K562 (cell line): Measurements from ENCODE around the gene GALNT12. TPM values are rescaled to one million over a fixed set of nuclear protein-coding genes. Genes with fewer than 3 reads are reported as not detected.

ENCODE experiments used
- C11orf30 ChIP-seq: fragments of 450-650 bp; IDR thresholded peaks from 2 replicates; pipeline ENCODE4 v1.6.1; 2016; ENCODE audit warnings: low read depth, mild to moderate bottlenecking
- CBX8 ChIP-seq: fragments of 200-600 bp; sonication (generic); IDR thresholded peaks from 2 replicates; pipeline ENCODE4 v1.6.1; 2012; ENCODE audit warnings: borderline replicate concordance, mixed run types, low read depth, mild to moderate bottlenecking, moderate library complexity, mixed read lengths, low read length, control low read depth, inconsistent platforms; ENCODE audit not compliant: poor library complexity, severe bottlenecking; ENCODE audit errors: extremely low read depth
- GTF2A2 ChIP-seq: IDR thresholded peaks from 2 replicates; pipeline ENCODE4 v1.6.1; 2016; ENCODE audit warnings: mild to moderate bottlenecking, missing genetic modification characterization, missing compliant biosample characterization
- HLTF ChIP-seq: fragments of 450-650 bp; IDR thresholded peaks from 2 replicates; pipeline ENCODE4 v1.6.1; 2016
- PHB2 ChIP-seq: fragments of 450-650 bp; IDR thresholded peaks from 2 replicates; pipeline ENCODE4 v1.6.1; 2017; ENCODE audit warnings: low read depth
- SIN3B ChIP-seq: fragments of 450-650 bp; IDR thresholded peaks from 2 replicates; pipeline ENCODE4 v1.6.1; 2017; ENCODE audit warnings: low read depth, mild to moderate bottlenecking, moderate library complexity
- SMAD1 ChIP-seq: fragments of 150-350 bp; IDR thresholded peaks from 2 replicates; pipeline ENCODE4 v1.6.1; 2014; ENCODE audit warnings: low read length, low read depth; ENCODE audit not compliant: partially characterized antibody
- SPI1 ChIP-seq: IDR thresholded peaks from 2 replicates; pipeline ENCODE4 v1.6.1; 2011; ENCODE audit warnings: low read depth, low read length, control low read depth, borderline replicate concordance
- TARDBP ChIP-seq: fragments of 450-650 bp; IDR thresholded peaks from 2 replicates; pipeline ENCODE4 v1.6.1; 2016
- THRAP3 ChIP-seq: fragments of 450-650 bp; IDR thresholded peaks from 2 replicates; pipeline ENCODE4 v1.6.1; 2016; ENCODE audit warnings: mild to moderate bottlenecking, inconsistent platforms, borderline replicate concordance
- TRIM28 ChIP-seq: fragments of 450-650 bp; IDR thresholded peaks from 2 replicates; pipeline ENCODE4 v1.6.1; 2017
- ZNF239 ChIP-seq: fragments of 250-450 bp; sonication (Bioruptor Pico); IDR thresholded peaks from 2 replicates; pipeline ENCODE4 v1.4.0; 2020; ENCODE audit warnings: mild to moderate bottlenecking
- ZNF778 ChIP-seq: fragments of 450-650 bp; formaldehyde crosslinking; IDR thresholded peaks from 2 replicates; pipeline ENCODE4 v1.4.0; 2020; ENCODE audit warnings: mild to moderate bottlenecking, moderate library complexity
- polyA plus RNA-seq, 8 experiments: library from polyadenylated mRNA; depleted of rRNA in 4 of 8; stranded (reverse) in 5 of 8; unstranded in 3 of 8; fragments of >200 nt; fragmentation: Nextera tagmentation in 2 of 8; fragmentation: Illumina TruSeq in 1 of 8; extraction: Ambion mirVana in 2 of 8; extraction: Trizol in 1 of 8; gene quantifications; 2 replicates each; pipeline versions ENCODE4 v1.2.1 to v1.2.3, GENCODE V29; 2011 to 2014; ENCODE audit warnings: inconsistent platforms in 1 of 8, missing spikeins in 1 of 8
- total RNA-seq, 7 experiments: library from RNA; depleted of rRNA in 6 of 7; stranded (reverse); fragments of >200 nt in 6 of 7; fragmentation: Illumina TruSeq in 2 of 7; extraction: Trizol in 2 of 7; gene quantifications; 2 replicates each; pipeline versions ENCODE4 v1.2.1 to v1.2.3, GENCODE V29; 2011 to 2021; ENCODE audit warnings: low replicate concordance in 1 of 7
- TF ChIP-seq, protein P1 (sequence below): fragments of 450-650 bp; formaldehyde crosslinking; IDR thresholded peaks from 2 replicates; pipeline ENCODE4 v1.4.0; 2020; ENCODE audit warnings: mild to moderate bottlenecking, mixed read lengths
- TF ChIP-seq, protein P2 (sequence below): fragments of 450-650 bp; IDR thresholded peaks from 2 replicates; pipeline ENCODE4 v1.6.1; 2016; ENCODE audit warnings: mild to moderate bottlenecking
- TF ChIP-seq, protein P3 (sequence below): fragments of 250-450 bp; sonication (Bioruptor Pico); IDR thresholded peaks from 2 replicates; pipeline ENCODE4 v1.8.0; 2021; ENCODE audit warnings: moderate library complexity, mild to moderate bottlenecking, inconsistent platforms
- TF ChIP-seq, protein P4 (sequence below): sonication (generic); formaldehyde crosslinking; IDR thresholded peaks from 2 replicates; pipeline ENCODE4 v1.8.1; 2023; ENCODE audit warnings: mild to moderate bottlenecking, missing genetic modification reagents

Gene GALNT12
- total and polyA plus RNA-seq, 9 of the 15 experiments (the other 6 are each of a cell fraction or from before 2014, with no cell fraction given), result 29.7 to 82.9 (median 44.2) TPM

DNA sequence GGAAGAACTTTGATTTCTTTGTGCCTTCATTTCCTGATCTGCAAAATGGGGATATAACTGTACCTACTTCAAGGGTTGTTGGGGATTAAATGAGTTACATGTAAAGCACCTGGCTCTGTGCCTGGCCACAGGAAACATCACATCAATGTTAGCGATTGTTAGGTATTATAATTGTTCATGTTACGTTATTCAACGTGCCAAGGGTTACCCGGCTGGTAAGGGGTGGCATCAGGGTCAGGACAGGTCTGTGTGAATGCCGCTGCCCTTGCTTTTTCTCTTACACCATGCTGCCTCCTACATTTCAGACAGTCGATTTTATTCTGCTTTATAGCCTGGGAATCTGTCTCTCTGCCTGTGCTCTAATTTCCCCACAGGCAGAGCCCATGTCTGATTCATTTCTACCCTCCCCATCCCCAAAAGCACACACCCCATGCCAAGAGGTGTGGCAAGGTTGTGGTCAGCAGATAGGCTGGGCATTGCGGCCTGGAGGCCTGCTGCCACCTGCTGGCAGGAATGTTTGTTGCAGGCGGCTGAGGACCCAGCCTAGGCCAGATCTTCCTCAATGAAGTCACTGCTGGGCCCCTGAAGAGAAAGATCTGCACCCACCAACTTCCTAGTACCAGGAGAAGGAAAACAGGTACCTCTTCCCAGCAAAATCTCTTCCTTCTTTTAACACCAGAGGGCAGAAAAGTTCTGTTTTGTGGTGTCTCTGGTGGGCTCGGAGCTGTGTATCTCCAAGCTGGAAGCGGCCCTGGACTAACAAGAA lies 16.4 kb upstream of the GALNT12 start (continued):
- no peak for TF ChIP-seq PHB2
- no peak for TF ChIP-seq CBX8
- TF ChIP-seq HLTF, result no peak
- TF ChIP-seq GTF2A2 (tag), result no peak
- TF ChIP-seq C11orf30, result no peak
- no peak for TF ChIP-seq SMAD1
- TF ChIP-seq, protein P1, sequence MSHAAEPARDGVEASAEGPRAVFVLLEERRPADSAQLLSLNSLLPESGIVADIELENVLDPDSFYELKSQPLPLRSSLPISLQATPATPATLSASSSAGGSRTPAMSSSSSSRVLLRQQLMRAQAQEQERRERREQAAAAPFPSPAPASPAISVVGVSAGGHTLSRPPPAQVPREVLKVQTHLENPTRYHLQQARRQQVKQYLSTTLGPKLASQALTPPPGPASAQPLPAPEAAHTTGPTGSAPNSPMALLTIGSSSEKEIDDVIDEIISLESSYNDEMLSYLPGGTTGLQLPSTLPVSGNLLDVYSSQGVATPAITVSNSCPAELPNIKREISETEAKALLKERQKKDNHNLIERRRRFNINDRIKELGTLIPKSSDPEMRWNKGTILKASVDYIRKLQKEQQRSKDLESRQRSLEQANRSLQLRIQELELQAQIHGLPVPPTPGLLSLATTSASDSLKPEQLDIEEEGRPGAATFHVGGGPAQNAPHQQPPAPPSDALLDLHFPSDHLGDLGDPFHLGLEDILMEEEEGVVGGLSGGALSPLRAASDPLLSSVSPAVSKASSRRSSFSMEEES, result no peak
- TF ChIP-seq, protein P2, sequence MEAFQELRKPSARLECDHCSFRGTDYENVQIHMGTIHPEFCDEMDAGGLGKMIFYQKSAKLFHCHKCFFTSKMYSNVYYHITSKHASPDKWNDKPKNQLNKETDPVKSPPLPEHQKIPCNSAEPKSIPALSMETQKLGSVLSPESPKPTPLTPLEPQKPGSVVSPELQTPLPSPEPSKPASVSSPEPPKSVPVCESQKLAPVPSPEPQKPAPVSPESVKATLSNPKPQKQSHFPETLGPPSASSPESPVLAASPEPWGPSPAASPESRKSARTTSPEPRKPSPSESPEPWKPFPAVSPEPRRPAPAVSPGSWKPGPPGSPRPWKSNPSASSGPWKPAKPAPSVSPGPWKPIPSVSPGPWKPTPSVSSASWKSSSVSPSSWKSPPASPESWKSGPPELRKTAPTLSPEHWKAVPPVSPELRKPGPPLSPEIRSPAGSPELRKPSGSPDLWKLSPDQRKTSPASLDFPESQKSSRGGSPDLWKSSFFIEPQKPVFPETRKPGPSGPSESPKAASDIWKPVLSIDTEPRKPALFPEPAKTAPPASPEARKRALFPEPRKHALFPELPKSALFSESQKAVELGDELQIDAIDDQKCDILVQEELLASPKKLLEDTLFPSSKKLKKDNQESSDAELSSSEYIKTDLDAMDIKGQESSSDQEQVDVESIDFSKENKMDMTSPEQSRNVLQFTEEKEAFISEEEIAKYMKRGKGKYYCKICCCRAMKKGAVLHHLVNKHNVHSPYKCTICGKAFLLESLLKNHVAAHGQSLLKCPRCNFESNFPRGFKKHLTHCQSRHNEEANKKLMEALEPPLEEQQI, result no peak
- TF ChIP-seq SPI1, result no peak
- TF ChIP-seq TARDBP, result no peak
- no peak for TF ChIP-seq THRAP3
- TF ChIP-seq ZNF239 (CRISPR knock-in tag), result no peak
- no peak for TF ChIP-seq TRIM28
- TF ChIP-seq, protein P3, sequence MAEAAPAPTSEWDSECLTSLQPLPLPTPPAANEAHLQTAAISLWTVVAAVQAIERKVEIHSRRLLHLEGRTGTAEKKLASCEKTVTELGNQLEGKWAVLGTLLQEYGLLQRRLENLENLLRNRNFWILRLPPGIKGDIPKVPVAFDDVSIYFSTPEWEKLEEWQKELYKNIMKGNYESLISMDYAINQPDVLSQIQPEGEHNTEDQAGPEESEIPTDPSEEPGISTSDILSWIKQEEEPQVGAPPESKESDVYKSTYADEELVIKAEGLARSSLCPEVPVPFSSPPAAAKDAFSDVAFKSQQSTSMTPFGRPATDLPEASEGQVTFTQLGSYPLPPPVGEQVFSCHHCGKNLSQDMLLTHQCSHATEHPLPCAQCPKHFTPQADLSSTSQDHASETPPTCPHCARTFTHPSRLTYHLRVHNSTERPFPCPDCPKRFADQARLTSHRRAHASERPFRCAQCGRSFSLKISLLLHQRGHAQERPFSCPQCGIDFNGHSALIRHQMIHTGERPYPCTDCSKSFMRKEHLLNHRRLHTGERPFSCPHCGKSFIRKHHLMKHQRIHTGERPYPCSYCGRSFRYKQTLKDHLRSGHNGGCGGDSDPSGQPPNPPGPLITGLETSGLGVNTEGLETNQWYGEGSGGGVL (CRISPR knock-in tag), result no peak
- no peak for TF ChIP-seq SIN3B
- TF ChIP-seq ZNF778 (CRISPR knock-in tag), result no peak
- TF ChIP-seq, protein P4, sequence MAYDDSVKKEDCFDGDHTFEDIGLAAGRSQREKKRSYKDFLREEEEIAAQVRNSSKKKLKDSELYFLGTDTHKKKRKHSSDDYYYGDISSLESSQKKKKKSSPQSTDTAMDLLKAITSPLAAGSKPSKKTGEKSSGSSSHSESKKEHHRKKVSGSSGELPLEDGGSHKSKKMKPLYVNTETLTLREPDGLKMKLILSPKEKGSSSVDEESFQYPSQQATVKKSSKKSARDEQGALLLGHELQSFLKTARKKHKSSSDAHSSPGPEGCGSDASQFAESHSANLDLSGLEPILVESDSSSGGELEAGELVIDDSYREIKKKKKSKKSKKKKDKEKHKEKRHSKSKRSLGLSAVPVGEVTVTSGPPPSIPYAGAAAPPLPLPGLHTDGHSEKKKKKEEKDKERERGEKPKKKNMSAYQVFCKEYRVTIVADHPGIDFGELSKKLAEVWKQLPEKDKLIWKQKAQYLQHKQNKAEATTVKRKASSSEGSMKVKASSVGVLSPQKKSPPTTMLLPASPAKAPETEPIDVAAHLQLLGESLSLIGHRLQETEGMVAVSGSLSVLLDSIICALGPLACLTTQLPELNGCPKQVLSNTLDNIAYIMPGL, result no peak
